ENCODE results near the gene USP43.

Gene USP43

GRCh38 chr17:9645851-9646545 lies 681 bp downstream of the USP43 start (continued):
- TF ChIP-seq ZNF518A (tag by site-specific recombination; conservative IDR thresholded peaks at IDR 0.05; ENCODE audit: low read depth) (0 out of 2 replicates have a peak, but pooled peaks have one; percentile 14), ZNF426 (tag by site-specific recombination; IDR thresholded peaks at IDR 0.05) (no peak), ZNF221 (tag by site-specific recombination; IDR thresholded peaks at IDR 0.05; ENCODE audit: borderline replicate concordance) (no peak), ZNF707 (tag by site-specific recombination; IDR thresholded peaks at IDR 0.05) (no peak), SP7 (tag by site-specific recombination; IDR thresholded peaks at IDR 0.05) (0 out of 2 replicates have a peak, but pooled peaks have one; percentile 14), ZNF704 (tag by site-specific recombination; IDR thresholded peaks at IDR 0.05) (no peak), ZNF112 (tag by site-specific recombination; IDR thresholded peaks at IDR 0.05) (no peak), ZNF324 (tag by site-specific recombination; IDR thresholded peaks at IDR 0.05) (no peak), SCRT2 (tag by site-specific recombination; IDR thresholded peaks at IDR 0.05) (peak; percentile 96), ZNF610 (tag by site-specific recombination; IDR thresholded peaks at IDR 0.05; ENCODE audit: borderline replicate concordance) (no peak), GLI2 (tag by site-specific recombination; IDR thresholded peaks at IDR 0.05; ENCODE audit: borderline replicate concordance, low read depth) (no peak), HOXA7 (CRISPR knock-in tag; IDR thresholded peaks at IDR 0.05; ENCODE audit: borderline replicate concordance) (no peak), ZNF214 (tag by site-specific recombination; IDR thresholded peaks at IDR 0.05; ENCODE audit: borderline replicate concordance) (no peak), ZNF140 (tag by site-specific recombination; IDR thresholded peaks at IDR 0.05) (no peak), BCL11A (tag by site-specific recombination; IDR thresholded peaks at IDR 0.05; ENCODE audit: low read depth) (no peak), ZNF211 (tag by site-specific recombination; IDR thresholded peaks at IDR 0.05; ENCODE audit: low read depth) (no peak), ZNF423 (tag by site-specific recombination; IDR thresholded peaks at IDR 0.05) (no peak), ZNF600 (tag by site-specific recombination; IDR thresholded peaks at IDR 0.05) (peak; percentile 87), ZNF169 (tag by site-specific recombination; IDR thresholded peaks at IDR 0.05) (no peak), ZNF747 (tag by site-specific recombination; IDR thresholded peaks at IDR 0.05) (no peak), ZNF302 (tag by site-specific recombination; IDR thresholded peaks at IDR 0.05; ENCODE audit: low read depth) (no peak), ZNF335 (tag by site-specific recombination; conservative IDR thresholded peaks at IDR 0.05) (peak; percentile 77), KLF10 (tag by site-specific recombination; IDR thresholded peaks at IDR 0.05) (no peak), ZSCAN4 (tag by site-specific recombination; IDR thresholded peaks at IDR 0.05) (peak; percentile 28; the same call in 1 of the 2 replicates), GLI4 (tag by site-specific recombination; IDR thresholded peaks at IDR 0.05) (no peak), ZNF76 (tag by site-specific recombination; IDR thresholded peaks at IDR 0.05; ENCODE audit: borderline replicate concordance, low read depth) (no peak), ZBTB17 (tag by site-specific recombination; IDR thresholded peaks at IDR 0.05) (peak; percentile 58; the same call in 1 of the 2 replicates), ZBTB8A (tag by site-specific recombination; IDR thresholded peaks at IDR 0.05) (peak; percentile 70), ZNF768 (tag by site-specific recombination; IDR thresholded peaks at IDR 0.05) (no peak), ZBTB21 (tag by site-specific recombination; IDR thresholded peaks at IDR 0.05) (no peak), ZNF792 (tag by site-specific recombination; IDR thresholded peaks at IDR 0.05) (no peak), ZNF624 (tag by site-specific recombination; IDR thresholded peaks at IDR 0.05) (no peak), ZNF670 (tag by site-specific recombination; IDR thresholded peaks at IDR 0.05; ENCODE audit: low read depth) (no peak), ZNF239 (tag by site-specific recombination; IDR thresholded peaks at IDR 0.05) (no peak), ZNF629 (tag by site-specific recombination; IDR thresholded peaks at IDR 0.05) (0 out of 2 replicates have a peak, but pooled peaks have one; percentile 18), WT1 (tag by site-specific recombination; IDR thresholded peaks at IDR 0.05) (no peak)

Measured in HEK293 (cell line).